Measurements from ENCODE around the gene FAM124A.
A peak's percentile ranks its signal among the peaks of the same experiment; 100 is the strongest.

Gene FAM124A

DNA sequence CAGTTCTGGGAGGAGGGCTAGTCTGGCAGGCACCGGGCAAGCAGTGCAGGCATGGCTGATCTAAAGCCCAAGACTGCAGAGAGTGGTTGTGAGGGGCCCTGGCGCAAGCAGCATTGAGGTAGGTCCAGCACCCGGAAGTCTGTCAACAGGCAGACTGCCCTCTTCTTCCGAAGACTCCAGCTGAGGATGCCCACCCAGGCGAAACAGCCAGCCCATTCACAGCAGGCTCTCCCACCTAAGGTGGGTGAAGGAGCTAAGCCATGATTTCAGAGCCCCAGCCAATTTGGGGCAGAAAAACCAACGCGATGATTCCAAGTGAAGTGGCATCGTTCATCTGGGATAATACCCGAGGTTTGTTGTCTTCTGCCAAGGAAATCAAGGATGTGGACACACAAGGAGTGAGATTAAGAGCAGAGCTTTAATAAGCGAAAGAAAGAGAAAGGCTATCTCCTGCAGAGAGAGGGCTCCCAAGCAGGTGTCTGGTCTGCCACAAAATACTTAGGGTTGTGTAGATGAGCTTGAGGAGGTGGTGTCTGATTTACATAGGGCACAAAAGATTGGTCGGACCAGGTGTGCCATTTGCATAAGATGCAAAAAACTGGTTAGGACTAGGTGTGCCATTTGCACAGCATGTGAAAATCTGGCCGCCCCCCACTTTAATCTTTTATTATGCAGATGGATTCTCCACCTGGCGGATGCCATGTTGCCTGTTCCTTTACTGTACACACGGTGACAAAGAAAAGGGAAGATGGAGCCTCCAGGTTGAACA lies 22.6 kb downstream of the FAM124A start:
- no peak for DNase-seq

DNA sequence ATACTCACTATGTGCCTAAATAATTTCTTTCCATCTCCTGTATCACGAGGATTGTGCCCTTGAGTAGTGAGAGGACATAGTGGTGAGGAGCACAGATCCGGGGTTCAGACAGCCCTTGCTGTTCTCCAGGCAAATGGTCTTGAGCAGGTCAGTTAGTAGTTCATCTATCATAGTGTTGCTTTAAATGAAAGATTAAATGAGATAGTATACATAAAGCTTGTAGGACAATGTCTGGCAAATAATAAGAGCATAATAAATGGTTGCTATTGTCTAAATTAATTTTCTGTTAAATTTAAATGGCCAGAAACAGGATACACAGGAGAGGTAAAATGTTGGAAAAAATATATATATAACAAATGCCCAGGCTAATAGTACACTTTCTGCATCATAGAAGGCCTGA lies 23.4 kb downstream of the FAM124A start:
- DNase-seq = no peak

DNA sequence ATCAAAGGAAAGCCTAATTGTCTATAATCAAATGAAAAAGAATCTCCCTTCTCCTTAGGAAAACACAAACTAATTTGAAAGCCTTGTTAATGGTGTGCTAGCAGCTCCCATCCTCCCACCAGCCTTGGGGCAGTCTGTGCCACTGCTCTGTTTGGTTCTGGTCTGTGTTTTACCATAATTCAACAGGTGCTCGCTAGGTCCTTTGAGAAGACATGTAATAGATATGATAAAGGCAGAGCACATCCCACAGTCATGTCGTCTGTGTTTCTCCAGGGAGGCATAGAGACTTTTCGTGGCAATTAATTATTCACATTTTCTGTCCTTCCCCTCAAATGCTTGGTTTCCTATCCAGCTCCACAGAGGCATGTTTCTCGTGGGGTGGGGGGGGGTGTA lies 23.8 kb downstream of the FAM124A start:
- DNase-seq = no peak

DNA sequence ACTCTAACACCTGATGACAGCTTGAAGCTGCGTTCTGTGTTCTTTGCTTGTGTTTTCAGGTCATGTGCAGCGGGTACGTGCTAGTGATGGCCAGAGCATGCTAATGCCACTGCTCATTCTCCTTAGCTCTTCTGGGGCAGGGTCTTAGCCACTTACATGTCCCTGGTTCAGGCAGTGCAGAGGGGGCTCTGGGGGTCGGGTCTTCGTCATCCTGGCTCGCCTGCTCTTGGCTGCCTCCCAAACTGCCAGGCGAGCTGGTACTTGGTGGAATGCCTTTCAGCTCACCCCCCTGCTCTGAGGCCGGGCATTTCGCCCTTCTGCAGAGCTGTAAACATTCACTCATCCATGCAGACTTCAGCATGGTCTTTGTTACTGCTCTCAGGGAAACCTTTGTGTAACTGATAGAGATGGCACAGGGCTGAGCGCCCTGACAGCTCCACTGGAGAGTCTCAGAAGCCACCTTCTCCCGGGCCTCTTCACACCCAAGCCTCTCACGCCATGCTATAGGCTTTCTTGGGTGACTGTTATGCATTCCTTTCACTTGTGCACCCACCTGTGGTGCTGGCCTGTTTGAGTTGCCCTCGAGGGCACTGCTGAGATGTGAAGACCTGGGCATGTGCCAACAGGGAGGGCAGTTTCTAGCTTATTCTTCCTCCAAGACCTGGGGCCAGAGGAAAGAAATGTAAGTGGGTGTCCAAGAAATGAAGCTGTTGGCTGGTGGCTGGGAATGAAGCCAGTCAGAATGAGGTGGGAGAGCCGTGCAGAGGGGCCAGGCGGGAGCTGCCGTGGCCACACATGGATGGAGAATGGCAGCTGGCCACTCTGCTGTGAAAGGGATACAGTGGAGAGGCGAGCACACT lies 24.4 kb downstream of the FAM124A start:
- peak; percentile 46 for DNase-seq

DNA sequence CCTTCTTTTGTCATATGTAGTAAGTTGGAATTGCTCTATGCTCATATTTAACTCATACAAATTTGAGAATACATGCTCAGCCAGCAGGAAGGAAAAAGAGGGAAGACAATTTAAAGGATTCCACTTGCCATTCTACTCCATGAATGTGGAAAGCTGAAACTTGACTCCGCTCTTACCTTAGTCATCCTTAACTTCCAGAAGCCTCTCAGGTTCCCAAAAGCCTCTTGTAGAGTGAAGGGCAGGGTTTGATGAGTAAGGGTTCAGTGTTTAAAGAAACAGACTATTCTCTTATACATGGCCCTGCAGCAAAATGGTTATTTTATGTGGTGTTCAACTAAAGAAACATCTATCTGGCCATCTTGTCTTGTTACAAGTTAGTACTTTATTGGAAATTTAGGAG lies 27.1 kb downstream of the FAM124A start:
- no peak for DNase-seq

DNA sequence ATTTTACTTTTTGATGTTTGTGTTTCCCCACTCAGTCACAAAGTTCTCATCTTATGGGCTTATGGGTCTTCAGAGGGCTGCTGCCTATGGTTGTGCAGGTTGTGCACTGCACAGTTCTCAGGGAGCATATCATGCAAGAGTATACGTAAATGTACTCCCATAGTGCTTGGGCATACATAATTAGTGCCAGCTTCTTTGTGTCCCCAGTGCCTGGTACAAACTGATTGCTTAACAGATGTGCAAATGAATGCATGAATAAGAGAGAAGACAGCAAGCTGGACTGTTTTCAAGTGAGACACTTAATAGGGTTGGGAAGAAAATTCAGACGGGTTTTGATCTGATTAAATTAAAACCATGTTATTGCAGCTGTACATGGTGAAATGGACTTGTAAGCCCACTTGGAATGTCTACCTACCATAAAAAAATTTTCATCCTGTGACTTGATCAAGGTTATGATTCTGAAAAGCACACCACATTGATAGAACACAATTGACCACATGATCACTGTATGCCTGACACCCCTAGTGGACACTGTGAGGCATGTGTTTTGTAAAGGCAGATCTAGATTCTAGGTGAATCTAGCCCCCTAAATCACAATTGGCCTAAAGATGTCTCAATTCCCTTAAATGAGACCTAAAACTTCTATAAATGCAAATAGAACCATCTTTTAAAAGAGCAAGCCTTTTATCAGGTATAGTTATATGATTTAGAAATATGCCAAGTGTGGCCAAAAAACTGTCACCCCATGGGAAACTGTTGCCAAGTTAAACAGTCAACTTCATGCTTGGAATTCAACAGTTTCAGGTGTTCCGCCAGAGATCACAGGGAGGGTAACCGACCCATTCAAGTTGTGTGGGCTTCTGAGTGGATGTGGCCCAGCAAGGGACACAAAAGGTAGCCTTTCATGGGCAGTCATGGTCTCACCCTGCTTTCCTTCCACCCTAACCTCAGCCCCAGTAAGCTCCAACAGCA lies 27.9 kb downstream of the FAM124A start:
- DNase-seq = no peak

DNA sequence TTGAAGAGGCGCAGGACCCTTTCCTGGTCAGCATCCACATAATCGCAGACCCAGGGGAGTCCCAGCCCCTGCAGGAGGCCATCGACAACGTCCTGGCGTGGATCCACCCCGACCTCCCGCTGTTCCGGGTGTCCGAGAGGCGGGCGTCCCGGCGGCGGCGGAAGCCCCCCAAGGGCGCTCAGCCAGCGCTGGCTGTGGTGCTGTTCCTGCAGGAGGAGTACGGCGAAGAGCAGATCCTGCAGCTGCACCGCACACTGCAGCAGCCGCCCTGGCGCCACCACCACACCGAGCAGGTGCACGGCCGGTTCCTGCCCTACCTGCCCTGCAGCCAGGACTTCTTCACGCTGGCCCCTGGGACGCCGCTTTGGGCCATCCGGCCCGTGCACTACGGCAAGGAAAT lies 29.3 kb downstream of the FAM124A start:
- DNase-seq = no peak

DNA sequence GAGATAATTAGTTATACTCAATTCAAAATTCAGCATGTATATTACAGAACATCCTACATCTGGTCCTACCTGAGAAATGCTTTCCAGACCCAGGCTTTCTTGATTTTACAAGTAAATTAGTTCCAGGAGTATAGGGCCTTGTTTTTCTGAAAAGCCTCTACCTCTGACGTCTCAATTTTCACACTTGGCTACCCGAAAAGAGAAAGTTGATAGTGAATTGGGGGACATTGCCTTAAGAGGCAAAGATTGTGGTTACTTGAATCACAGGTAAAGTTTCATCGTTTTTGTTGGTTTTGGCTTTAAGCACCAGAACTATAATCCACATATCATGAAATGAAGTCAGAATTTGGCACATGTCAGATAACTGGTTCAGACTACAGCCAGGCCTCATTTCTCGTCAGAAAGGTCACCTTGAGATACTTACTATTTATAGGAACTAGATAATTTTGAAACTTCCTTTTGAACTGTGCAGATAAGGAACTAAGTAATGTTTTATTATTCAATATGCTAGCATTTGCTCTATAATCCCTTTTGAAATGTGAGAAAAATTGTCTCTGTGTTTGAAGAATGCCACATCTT lies 30.8 kb downstream of the FAM124A start:
- no peak for DNase-seq

DNA sequence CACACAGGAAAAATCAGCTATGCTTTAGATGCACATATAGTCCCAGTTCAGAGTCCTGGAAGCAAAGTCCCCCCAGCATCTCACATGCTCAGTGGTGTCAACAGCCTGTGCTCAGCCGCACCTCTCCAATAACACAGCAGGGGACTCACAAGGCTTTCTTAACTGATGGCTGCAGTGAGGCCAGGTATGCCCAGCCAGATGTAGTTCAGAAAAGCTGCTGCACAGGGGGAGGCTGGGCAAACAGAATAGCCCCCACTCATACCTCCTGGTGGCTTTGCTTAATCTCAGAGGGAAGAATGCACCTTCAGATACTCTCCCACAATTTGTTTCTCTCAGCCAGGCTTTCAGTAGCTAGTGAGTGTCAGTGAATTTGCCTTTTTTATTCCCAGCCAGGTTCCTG lies 33.4 kb downstream of the FAM124A start:
- DNase-seq = no peak

DNA sequence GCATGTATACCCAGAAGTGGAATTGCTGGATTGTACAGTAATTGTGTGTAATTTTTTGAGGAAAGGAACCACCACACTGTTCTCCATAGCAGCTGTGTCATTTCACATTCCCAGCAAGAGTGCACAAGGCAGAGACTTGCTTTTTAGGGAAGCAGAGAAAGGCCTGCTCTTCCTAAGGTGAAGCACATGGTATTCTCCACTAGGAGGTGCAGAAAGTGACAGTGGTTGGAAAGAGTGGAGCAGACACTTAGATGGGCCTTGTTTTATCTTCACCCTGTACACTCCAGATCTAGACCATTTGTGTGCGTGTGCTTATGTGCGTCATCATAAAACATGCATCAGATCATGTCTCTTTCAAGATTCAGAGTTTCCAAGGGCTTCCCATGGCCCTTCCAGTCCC lies 35.0 kb downstream of the FAM124A start:
- DNase-seq = no peak

DNA sequence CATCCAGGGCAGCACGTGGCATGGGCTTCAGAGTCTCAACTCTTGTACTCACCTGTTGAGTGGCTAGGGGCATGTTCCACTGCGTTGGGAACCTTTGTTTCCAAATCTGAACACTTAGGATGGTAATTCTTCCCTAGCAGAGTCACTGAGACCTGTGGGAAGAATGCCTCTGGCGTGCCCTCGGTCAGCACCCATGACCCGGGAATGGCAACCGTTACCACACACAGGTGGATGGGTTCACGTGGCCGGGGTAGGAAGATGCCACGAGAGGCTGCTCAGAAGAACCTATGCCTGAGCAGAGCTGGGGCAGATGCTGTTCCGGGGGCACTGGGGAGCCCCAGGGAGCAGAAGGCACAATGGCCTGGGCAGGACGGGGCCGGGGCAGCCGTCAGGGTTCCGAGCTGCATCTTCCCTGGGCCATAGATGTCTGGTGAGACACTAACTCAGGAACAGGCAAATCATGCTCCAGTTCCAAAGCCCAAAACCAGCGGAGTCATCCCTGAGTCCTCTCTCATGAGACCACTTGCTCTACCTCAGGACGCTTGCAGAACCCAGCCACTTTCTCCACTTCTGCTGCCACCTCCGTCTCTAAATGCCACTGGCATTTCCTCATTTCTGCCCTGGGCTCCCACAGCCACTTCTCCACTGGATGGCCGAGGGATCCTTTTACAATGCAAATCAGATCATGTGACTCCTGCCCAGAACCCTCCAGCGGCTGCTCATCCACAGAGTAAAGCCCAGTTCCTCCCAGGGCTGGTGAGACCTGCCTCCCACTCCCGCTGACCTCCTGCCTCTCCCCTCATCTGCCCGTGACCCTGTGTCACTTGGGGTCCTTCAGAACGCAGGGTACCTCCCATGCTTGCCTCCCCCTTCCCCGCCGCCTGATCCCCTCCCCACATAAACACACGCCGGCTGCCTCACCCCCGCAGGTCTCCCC lies 36.7 kb downstream of the FAM124A start:
- no peak for DNase-seq

DNA sequence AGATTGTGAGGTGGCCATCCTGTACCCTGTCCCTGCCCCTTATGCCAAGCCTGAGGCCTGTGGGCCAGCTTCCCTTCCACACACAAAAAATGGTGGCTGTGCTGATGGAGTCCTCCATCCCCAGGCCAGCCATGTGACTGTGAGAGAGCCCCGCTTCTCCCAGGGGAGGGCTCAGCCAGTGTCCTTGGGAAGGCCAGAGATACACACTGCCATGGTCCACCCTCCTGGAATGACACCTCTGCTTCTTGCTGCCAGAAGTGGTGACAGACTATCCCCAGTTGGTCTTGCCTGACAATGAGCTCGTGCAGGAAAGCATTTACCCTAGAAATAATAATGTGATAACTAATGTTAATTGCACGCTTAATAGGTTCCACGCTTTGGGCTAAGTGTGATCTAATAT lies 38.0 kb downstream of the FAM124A start:
- DNase-seq = no peak

DNA sequence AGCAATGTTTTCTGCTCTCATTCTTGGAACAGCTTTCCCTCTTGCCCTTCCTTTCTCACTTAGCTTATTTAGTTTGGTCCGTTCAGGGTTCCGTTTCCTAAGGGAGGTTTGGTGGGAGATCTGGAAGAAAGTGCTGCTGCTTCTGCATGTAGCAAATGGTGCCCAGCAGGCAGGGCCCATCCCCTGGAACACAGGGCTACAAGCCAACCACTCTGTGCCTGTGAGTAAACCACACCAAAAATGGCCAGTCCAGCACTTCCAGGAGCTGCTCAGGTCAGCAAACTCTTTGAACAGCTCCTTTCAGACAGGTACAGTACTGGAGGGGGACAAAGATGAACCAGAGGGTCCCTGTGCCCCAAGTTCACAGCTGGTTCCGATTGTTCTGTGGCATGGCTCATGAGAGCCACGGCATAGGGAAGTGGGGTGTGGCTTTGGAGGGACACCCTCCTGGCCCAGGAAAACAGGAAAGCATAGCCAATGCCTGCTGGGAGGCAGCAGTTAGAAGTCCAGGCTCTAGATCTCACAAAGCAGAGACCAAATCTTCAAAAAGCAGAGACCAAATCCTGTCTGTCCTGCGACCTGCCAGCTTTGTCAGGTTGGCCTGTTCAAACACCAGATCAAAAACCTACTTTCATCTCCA lies 39.5 kb downstream of the FAM124A start:
- no peak for DNase-seq

DNA sequence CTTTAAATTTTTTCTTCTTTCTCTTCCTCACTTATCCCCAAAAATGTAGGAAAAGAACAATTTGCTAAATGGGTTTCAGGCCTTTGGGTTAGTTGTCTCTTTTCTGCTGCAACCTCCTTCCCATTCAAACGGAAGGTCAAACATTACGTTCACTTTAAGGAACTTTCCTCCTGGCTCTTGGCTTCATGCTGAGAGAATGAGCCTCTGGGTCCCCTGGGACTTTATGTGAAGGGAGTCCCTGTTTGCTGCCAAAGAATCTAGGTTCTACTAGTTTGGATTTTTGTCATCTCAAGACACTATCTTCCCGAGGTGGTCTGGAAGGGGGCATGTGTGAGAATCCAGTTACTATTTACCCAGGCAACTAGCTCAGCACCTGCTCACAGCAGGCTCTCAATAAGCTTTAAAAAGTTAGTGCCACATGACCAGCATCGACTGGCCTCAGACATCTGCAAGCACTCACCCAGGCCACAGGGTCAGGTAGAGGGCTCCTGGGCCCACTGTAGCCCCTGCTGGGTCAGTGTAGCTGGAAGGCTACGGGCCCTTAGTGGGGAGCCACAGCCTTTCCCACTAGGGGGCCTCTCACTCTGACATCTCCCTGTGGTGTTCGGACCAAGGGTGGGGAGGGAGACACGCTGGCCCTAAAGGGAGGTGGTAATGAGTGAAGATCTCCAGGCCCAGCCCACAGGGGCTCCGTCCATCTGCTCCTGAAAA lies 40.5 kb downstream of the FAM124A start:
- DNase-seq = no peak

DNA sequence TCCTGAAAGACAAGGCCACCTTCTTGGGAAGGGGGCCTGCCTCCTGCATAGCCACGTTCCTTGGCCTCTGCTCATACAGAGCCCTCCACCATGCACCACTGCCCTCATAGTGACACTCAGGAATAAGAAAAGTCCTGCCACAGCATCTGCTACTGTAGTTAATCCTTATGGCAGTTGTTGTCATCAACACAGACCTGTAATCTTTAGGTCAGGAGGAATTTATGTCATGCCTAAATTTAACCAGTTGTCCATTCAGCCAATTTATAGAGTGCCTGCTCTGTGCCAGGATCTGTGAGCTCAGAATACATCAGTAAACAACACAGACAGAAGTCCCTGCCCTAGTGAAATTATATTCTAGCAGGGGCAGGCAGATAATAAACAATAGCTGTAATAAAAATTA lies 44.4 kb downstream of the FAM124A start:
- DNase-seq = no peak

DNA sequence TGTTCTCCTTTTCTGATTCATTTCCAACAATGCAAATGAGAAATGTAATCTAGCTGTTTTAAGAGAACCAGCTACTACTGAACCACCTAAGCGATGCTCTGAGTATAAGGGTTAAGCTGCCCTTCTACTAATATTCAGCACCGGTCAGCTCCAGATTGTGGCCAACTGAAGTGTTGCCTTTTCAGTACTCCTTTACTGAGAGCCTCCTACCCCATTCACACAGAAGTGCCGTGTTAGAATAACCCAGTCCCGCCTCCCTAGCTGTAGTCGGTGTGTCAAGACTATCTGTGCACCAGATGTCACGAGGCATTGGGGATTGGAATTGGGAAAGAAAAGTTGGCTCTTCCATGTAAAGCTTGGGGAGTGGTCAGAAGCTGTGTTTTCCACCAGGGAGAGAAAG lies 45.4 kb downstream of the FAM124A start:
- no peak for DNase-seq

DNA sequence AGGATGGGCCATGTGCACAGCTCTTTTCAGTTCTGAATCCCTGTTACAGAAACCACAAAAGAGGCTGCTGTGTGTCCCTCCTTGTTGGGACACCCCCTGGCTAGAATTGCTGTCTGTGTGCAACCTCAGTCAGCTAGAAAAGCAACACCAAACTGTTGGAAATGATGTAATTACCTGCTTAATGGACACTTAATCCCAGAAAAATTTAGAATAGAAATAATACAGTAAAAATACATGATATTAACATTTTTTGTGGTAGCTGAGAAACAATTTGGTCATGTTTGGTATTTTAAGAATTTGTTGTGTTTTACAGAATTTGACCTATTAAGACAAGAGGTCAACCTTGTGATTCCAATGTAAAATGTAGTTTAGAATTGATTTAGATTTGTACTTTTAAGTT lies 46.8 kb downstream of the FAM124A start:
- DNase-seq = no peak

DNA sequence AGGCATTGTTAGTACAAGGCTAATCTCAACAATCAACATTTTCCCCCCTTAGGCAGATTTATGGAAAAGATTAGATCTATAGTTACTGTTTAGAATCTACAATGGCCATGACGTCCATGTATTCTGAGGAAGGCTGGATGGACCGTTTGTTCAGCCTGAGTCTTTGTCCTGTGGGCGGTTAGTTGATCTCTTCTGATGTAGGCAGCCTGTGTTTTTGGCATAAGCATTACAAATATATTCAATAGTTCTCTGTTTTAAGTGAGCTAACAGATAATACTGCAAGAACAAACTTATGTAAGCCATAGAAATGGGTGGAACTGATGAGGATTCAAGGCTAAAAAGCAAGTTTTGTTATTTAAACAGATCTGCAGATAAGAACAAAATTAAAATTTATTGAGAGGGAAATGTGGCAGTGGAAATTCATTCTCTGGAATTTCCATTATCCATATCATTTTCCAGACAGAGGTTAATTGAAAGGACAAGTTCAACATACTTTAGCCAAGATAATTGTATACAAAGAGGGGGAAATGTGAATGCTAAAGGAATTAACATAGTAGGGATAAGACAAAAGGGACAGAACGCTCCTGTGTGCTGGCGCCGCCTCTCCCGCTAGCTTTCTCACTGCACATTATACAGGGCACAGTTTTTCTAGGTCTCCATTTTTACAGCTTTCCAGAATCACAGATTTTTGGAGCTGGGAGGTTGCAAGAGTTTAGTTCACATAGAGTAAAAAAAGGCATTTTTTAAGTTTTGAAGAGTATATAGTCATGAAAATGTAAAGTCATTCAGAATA lies 48.6 kb downstream of the FAM124A start:
- DNase-seq = no peak

DNA sequence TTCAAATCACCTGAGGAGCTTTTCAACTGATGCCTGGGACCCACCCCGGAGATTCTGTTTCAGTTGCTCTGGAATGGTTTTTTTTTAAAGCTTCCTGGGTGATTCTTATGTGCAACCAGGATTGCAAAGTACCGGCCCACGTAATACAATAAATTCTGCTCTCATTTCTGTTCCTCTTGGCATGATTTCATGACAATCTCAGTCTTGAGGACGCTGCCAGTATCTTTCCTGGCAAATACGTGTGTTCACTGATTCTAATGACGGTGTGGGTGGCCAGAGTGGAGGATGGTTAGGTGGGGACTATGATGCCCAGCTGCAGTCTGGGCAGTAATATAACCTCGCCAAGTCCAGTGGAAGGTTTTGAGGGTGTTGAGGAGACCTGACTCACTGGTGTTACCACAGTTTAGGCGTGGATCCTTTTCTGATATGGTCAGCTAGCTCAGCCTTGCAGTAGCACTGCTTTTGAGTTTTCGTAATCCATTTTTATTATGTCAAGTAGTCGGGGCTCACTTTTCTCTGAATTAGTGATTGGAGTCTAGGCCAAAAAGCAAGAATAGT lies 49.4 kb downstream of the FAM124A start:
- DNase-seq = no peak
